ENCODE data around the gene RAMAC.

DNA sequence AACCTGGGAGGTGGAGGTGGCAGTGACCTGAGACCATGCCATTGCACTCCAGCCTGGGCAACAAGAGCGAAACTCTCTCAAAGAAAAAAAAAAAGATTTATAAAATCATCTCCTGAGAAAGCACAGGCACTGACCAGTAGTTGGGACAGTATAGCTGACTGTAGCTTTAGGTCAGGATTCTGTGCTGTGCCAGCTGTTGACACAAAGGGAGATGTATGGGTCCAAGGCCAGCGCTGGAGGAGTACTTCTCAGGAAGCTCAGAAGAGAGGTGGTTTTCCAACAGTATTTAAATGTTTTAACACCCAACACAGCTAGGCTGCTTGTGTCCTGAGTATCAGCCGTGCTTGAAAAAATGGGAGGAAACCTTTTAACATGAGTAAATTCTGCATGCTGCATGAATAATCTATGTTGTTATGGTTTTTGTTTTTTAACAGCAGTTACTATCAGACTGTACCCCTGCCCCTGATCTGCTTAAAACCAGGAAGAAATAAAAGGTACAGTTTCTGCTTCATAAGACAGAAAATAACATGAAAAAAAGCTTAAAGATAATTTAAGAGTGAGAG, 6.5 kb downstream of the RAMAC start:
- TF ChIP-seq, protein P1, sequence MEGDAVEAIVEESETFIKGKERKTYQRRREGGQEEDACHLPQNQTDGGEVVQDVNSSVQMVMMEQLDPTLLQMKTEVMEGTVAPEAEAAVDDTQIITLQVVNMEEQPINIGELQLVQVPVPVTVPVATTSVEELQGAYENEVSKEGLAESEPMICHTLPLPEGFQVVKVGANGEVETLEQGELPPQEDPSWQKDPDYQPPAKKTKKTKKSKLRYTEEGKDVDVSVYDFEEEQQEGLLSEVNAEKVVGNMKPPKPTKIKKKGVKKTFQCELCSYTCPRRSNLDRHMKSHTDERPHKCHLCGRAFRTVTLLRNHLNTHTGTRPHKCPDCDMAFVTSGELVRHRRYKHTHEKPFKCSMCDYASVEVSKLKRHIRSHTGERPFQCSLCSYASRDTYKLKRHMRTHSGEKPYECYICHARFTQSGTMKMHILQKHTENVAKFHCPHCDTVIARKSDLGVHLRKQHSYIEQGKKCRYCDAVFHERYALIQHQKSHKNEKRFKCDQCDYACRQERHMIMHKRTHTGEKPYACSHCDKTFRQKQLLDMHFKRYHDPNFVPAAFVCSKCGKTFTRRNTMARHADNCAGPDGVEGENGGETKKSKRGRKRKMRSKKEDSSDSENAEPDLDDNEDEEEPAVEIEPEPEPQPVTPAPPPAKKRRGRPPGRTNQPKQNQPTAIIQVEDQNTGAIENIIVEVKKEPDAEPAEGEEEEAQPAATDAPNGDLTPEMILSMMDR (IDR thresholded peaks at IDR 0.05 in 4 of 5, conservative IDR thresholded peaks at IDR 0.05 in 1 of 5), result no peak
- no peak for TF ChIP-seq POLR2A (IDR thresholded peaks at IDR 0.05)

All from gastrocnemius medialis (tissue), 4 donors.